Mammary epithelial cell (primary cell): Measurements from ENCODE around the gene GPR35.

ENCODE experiments used
- EZH2 ChIP-seq: IDR thresholded peaks from 2 replicates; pipeline ENCODE4 v1.6.1; 2012; ENCODE audit warnings: low read length, inconsistent platforms, borderline replicate concordance
- TF ChIP-seq, protein P1 (sequence below), 2 donors: IDR thresholded peaks in 1 of 2; conservative IDR thresholded peaks in 1 of 2; 2 replicates each; pipeline ENCODE4 v1.5.1; 2011 to 2012; ENCODE audit warnings: inconsistent platforms in 2 of 2, low read length in 2 of 2, mild to moderate bottlenecking in 2 of 2, control low read depth in 1 of 2, low read depth in 1 of 2; ENCODE audit not compliant: insufficient read depth in 1 of 2; ENCODE audit errors: extremely low read depth in 1 of 2

DNA sequence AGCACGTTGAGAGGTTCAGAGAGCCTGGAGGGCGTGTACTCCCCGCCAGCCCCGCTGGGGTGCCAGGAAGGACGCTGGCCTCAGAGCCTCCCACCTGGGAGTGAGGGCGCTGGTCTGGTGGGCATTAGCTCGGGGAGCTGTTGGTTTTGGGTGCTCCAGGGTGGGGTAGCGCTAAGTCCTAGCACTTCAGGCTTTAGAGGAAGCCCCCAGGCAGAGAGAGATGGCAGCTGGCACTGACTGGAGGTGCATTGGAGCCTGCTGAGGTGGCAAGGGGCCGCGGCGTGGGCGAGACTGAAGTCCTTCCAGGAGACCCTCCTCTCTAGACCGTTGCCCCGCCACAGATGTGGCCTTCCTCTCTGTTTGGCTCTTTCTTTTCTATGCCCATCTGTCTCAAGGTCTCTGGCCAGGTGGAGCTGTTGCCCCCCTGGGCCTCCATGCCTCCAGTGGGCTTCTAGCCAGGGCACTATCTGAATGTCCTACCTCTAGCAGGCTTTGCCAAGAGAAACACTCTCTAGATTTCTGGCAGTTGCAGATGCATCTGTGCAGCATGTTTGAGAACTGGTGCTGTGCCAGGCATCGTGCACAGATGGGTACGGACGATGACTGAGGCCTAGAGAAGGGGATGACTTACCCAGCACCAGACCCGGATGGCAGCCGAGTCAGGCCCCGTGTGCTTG lies 32.1 kb upstream of the GPR35 start:
- no peak for TF ChIP-seq EZH2
- TF ChIP-seq, protein P1, sequence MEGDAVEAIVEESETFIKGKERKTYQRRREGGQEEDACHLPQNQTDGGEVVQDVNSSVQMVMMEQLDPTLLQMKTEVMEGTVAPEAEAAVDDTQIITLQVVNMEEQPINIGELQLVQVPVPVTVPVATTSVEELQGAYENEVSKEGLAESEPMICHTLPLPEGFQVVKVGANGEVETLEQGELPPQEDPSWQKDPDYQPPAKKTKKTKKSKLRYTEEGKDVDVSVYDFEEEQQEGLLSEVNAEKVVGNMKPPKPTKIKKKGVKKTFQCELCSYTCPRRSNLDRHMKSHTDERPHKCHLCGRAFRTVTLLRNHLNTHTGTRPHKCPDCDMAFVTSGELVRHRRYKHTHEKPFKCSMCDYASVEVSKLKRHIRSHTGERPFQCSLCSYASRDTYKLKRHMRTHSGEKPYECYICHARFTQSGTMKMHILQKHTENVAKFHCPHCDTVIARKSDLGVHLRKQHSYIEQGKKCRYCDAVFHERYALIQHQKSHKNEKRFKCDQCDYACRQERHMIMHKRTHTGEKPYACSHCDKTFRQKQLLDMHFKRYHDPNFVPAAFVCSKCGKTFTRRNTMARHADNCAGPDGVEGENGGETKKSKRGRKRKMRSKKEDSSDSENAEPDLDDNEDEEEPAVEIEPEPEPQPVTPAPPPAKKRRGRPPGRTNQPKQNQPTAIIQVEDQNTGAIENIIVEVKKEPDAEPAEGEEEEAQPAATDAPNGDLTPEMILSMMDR (conservative IDR thresholded peaks at IDR 0.05 in 1 of 2, IDR thresholded peaks at IDR 0.05 in 1 of 2; ENCODE audit: extremely low read depth in 1 of 2, insufficient read depth in 1 of 2, low read depth in 1 of 2, low read length in 2 of 2), result no peak
